GM19372 (cell line): ENCODE measurements around the gene MOB1A.
"Not testable (repeated sequence)": the region's sequence is repeated elsewhere in the genome, so short reads cannot be mapped to it uniquely, and the experiment has no call there.

ENCODE experiments used
- ATAC-seq: cut with Tn5 transposase; IDR thresholded peaks from one replicate; pipeline ENCODE4 v1.9.1; 2021; ENCODE audit warnings: mild to moderate bottlenecking, low read depth, moderate library complexity; ENCODE audit not compliant: unreplicated experiment

Gene MOB1A

GRCh38 chr2:74199275-74199701 lies 20.6 kb upstream of the MOB1A start:
- ATAC-seq: no peak

DNA sequence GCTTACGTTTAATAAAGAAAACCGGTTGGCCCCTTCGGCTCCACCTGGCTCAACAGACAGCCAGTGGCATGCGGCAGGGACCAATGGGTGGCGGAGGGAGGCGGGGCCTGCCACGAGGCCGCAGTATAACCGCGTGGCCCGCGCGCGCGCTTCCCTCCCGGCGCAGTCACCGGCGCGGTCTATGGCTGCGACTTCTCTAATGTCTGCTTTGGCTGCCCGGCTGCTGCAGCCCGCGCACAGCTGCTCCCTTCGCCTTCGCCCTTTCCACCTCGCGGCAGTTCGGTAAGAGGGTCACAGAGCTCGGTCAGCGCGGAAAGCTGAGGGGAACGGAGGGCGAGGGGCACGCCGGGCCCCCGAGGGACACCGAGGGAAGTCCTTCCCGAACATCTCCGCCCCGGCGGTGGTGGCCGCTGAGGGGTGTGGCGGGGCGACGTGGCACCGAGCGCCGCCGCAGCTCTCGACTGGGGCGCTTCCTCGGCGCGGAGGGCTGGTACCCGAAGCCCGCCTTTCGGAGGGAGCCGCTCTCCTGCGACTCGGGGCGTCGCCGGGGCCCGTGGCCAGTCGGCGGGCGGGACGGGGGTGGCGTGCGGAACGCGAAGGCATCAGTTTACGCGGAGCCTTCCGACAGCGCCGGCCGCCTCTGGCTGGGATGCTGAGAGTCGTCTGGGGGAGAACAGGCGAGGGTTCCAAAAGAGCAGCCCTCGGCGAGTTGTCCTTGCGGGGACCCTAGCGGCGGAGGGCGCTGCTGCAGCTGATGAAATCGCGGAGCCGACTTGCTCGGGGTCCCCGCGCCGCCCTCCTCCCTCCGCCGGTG lies 20.0 kb upstream of the MOB1A start, which contains the start of gene MTHFD2:
MTHFD2 (plus strand) TSS at position 155 of the 814 bp plus-strand sequence; CDS start at position 182, 27 bp downstream.
- ATAC-seq: peak; percentile 80

- ATAC-seq: no peak
These were observed 19.4 kb upstream of the MOB1A start for GRCh38 chr2:74198023-74198460.

DNA sequence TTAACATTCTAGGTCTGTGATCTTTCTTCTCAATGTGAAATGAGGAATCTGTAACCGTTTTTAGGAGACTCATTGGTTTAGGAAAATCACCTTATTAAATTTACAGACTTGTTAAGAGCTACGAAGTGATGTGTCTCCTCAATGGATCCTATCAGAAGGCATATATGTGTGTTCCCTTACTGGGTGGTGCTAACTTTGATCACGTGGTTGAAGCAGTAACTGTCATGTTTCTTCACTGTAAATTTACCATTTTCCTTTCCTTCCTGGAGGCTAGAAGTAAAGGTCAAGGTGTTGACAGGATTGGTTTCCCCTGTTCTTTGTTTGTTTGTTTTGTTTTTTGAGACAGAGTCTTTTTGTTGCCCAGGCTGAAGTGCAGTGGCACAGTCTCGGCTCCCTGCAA lies 18.4 kb upstream of the MOB1A start:
- ATAC-seq: no peak

DNA sequence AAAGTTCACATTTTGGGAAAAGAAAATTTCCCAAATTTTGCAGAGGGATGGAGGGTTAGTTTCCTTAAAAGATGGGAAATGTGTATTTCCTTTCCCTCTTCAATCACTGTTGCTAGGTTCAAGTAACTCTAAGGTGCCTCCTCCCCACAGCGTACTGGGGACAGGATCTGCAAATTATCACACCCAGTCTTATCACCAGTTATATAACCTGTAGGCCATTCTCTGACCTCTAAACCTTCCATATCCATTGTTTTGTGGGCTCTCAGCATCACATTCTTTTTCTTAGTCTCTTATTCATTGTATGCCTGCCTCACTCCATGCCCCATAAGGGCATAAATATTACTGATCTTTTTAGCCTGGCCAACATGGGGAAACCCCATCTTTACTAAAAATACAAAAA lies 16.1 kb upstream of the MOB1A start:
- ATAC-seq: no peak

- no peak for ATAC-seq
These were observed 13.1 kb upstream of the MOB1A start for GRCh38 chr2:74191596-74192380.

GRCh38 chr2:74188696-74189095 lies 10.0 kb upstream of the MOB1A start:
- no peak for ATAC-seq

- ATAC-seq: no peak
These were observed 9.4 kb upstream of the MOB1A start for GRCh38 chr2:74188018-74188601.

DNA sequence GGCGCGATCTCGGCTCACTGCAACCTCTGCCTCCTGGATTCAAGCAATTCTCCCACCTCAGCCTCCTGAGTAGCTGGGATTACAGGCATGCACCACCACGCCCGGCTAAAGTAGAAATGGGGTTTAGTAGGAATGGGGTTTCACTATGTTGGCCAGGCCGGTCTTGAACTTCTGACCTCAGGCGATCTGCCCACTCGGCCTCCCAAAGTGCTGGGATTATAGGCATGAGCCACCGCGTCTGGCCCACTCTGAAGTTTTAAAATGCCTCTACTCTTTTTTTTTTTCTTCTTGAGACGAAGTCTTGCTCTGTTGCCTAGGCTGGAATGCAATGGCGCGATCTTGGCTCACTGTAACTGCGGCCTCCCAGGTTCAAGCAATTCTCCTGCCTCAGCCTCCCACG lies 8.0 kb upstream of the MOB1A start:
- ATAC-seq: not testable (repeated sequence)

GRCh38 chr2:74186038-74186437 lies 7.4 kb upstream of the MOB1A start:
- ATAC-seq: peak; percentile 58

GRCh38 chr2:74183878-74184277 lies 5.2 kb upstream of the MOB1A start:
- ATAC-seq: no peak

DNA sequence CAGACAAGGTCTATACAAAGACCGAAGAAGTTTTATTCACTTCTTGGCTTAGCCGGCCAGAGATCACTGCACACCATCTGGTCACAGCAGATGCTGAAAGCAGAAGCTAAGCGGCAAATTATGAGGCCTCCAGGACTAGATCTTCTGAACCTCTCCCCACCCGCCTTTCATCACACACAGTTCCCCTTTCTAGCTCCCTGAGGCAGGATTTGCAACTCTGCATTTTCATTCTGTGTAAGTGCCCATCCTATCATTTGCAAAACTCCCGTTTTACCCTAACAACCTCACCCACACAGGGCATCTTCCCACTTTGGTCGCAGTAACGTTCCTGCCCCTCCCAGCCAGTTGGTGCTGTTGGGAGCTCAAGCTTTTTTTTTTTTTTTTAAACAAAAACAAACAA lies 3.1 kb upstream of the MOB1A start:
- no peak for ATAC-seq

DNA sequence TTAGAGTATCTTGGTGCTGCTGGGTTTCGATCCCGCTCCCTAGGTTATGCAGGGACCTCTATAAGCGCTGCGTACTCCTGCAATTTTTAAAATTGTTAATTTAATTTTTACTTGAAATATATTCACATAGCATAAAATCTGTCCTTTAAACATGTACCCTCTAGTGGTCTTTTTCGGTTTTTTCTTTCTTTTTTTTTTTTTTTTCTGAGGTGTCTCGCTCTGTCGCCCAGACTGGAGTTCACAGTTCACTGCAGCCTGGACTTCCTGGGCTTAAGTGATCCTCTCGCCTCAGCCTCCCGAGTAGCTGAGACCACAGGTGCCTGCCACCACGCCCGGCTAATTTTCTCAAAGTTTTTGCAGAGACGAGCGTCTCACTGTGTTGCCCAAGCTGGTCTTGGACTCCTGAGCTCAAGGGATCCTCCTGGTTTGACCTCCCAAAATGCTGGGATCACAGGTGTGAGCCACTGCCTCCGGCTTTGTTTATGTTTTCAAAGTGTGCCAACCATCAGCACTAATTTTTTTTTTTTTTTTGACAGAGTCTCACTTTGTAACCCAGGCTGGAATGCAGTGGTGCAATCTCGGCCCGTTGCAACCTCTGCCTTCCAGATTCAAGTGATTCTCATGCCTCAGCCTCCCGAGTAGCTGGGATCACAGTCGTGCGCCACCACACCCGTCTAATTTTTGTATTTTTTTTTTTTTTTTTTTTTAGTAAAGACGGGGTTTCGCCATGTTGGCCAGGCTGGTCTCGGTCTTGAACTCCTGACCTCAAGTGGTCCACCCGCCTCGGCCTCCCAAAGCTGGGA lies 585 bp upstream of the MOB1A start:
- ATAC-seq: no peak

DNA sequence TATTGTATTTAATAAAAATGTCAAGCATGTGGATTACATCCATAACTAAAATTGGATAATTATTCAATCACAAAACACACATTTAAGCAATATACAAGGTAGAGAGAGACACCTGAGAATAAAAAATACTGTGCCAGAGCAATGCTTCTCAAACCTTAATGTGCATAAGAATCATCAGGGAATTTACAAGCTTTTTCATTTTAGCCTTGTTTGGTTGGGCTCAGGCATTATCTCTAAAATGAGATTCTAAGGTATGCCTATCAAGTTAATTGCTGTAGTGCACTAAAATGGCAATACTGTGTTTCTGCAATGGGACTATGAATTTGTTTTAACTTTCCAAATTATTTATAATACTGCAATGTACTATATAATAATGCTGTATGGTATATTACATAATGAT lies 983 bp downstream of the MOB1A start:
- ATAC-seq: no peak

- no peak for ATAC-seq
These were observed 3.8 kb downstream of the MOB1A start for GRCh38 chr2:74174909-74175308.

- no peak for ATAC-seq
These were observed 9.9 kb downstream of the MOB1A start for GRCh38 chr2:74168739-74169138.

GRCh38 chr2:74164761-74165160 lies 13.9 kb downstream of the MOB1A start:
- no peak for ATAC-seq

DNA sequence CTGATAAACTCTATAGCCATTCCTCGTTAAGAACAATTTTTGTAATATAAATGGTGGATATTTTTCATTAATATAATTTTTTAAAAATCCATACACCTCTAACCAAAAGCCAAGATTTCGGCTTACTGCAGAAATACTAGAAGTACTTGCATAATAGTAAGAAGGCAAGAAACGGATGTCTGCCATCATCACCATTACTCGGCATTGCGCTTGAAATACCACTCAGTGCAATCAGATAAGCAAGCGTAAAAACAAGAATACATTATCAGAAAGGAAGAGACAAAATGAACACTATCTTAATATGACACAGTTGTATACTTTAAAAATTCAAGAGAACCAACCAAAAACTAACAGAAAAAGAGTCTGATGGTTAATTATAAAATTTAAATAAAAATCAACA lies 15.7 kb downstream of the MOB1A start:
- no peak for ATAC-seq

DNA sequence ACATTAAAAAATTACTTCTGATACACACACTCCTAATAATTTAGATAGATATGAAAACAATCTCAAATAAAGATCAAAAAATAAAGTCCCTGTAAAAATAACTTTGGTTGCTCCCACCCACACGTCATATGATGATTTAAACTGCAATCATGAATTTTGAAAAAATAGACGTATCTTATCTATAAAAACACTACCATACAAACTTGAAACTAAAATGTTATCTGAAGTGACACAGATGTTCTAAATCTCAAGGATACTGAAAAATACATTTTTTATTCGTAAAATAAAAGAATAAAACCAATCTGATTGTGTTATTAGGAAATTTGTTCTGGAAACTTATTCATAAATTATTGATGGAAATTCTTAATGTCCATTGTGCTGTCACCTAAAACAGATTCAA lies 22.8 kb downstream of the MOB1A start:
- ATAC-seq: no peak

GRCh38 chr2:74152954-74153353 lies 25.7 kb downstream of the MOB1A start:
- ATAC-seq: no peak
